Measurements from ENCODE around the gene GABBR2. TPM values are rescaled to one million over a fixed set of nuclear protein-coding genes. Genes with fewer than 3 reads are reported as not detected.
A peak's percentile ranks its signal among the peaks of the same experiment; 100 is the strongest.

Gene GABBR2
- total and polyA plus RNA-seq, 9 of the 15 experiments (the other 6 are each of a cell fraction or from before 2014, with no cell fraction given) = 0.15 to 1.9 (median 0.32) TPM

GRCh38 chr9:98640394-98640793 lies 68.3 kb downstream of the GABBR2 start:
- H4K20me1 ChIP-seq (replicated peaks; ENCODE audit: control insufficient read depth, insufficient read depth, low read length) = no peaks in the 10 kb centered on the region
- H3K9me1 ChIP-seq (ENCODE audit: control insufficient read depth, insufficient read depth, low read length) = no peaks in the 10 kb centered on the region
- no peak overlapping the region for H3K27ac ChIP-seq (ENCODE audit: extremely low read depth, low read depth, low read length)
- ATAC-seq (no peak), FAIRE-seq (no peak), DNase-seq (ENCODE audit: extremely low read depth in 1 of 4, low spot score in 3 of 4) (no peak)
- CTCF ChIA-PET (ENCODE audit: low intra/inter-chr PET ratio) = no interaction called here
- peaks cover 0 to 13% of the 10 kb centered on the region in 2 experiments; a peak in 2 of 5 replicates for H3K4me1 ChIP-seq (replicated peaks in 1 of 2; ENCODE audit: control insufficient read depth in 2 of 2, insufficient read depth in 2 of 2, low read length in 2 of 2)
- H3K9ac ChIP-seq (ENCODE audit: insufficient read depth in 1 of 2, low read depth in 2 of 2, low read length in 2 of 2) = no peak overlapping the region
- no peak overlapping the region for H3K4me3 ChIP-seq
- in situ Hi-C loops (cut with MboI) (no loop called here), intact Hi-C loops (cut with micrococcal nuclease) (no loop called here)
- no TSS peak for BruUV-seq (replicated peaks)
- no peaks in the 10 kb centered on the region for H3K79me2 ChIP-seq (ENCODE audit: control insufficient read depth, insufficient read depth, low read length)
- no peaks in the 10 kb centered on the region for H3K36me3 ChIP-seq (ENCODE audit: control insufficient read depth, insufficient read depth, low read length)
- H3K4me2 ChIP-seq (ENCODE audit: insufficient read depth, low read length) = no peak overlapping the region
- H3K9me3 ChIP-seq (replicated peaks; ENCODE audit: control insufficient read depth, insufficient read depth, low read depth, low read length) = no peaks in the 10 kb centered on the region
- H2AFZ ChIP-seq (ENCODE audit: low read depth, low read length) = no peak overlapping the region
- H3K27me3 ChIP-seq (ENCODE audit: control insufficient read depth in 2 of 2, insufficient read depth in 2 of 2, low read length in 2 of 2) = peaks cover 6 to 24% of the 10 kb centered on the region in 2 experiments; a peak in 3 of 5 replicates
- POLR2A ChIA-PET = no interaction called here
- WGBS (ENCODE audit: insufficient coverage, low coverage, missing lambda C conversion rate) = 7% methylated on average over 3 of the region's 3 CpGs
- TF ChIP-seq MIER1 (IDR thresholded peaks at IDR 0.05; ENCODE audit: low read depth) (no peak), ZFP36 (IDR thresholded peaks at IDR 0.05; ENCODE audit: low read depth, low read length, partially characterized antibody) (peak; percentile 73)

GRCh38 chr9:98639133-98639532 lies 69.6 kb downstream of the GABBR2 start:
- POLR2A ChIA-PET = interaction anchor here (0.9 kb wide), 1 partner anchor 12 kb away, joined by 3 read pairs; no protein-coding TSS in a partner anchor
- BruUV-seq (replicated peaks) = no TSS peak
- H3K4me3 ChIP-seq = no peak overlapping the region
- H3K36me3 ChIP-seq (ENCODE audit: control insufficient read depth, insufficient read depth, low read length) = no peaks in the 10 kb centered on the region
- no peaks in the 10 kb centered on the region for H3K9me3 ChIP-seq (replicated peaks; ENCODE audit: control insufficient read depth, insufficient read depth, low read depth, low read length)
- H3K4me1 ChIP-seq (replicated peaks in 1 of 2; ENCODE audit: control insufficient read depth in 2 of 2, insufficient read depth in 2 of 2, low read length in 2 of 2) = peaks cover 0 to 23% of the 10 kb centered on the region in 2 experiments; a peak in 4 of 5 replicates
- intact Hi-C loops (cut with micrococcal nuclease) (no loop called here), in situ Hi-C loops (cut with MboI) (no loop called here)
- H3K4me2 ChIP-seq (ENCODE audit: insufficient read depth, low read length) = no peak overlapping the region
- H2AFZ ChIP-seq (ENCODE audit: low read depth, low read length) = no peak overlapping the region
- no peak for ATAC-seq
- no peaks in the 10 kb centered on the region for H3K9me1 ChIP-seq (ENCODE audit: control insufficient read depth, insufficient read depth, low read length)
- no peaks in the 10 kb centered on the region for H3K79me2 ChIP-seq (ENCODE audit: control insufficient read depth, insufficient read depth, low read length)
- peaks cover 3 to 16% of the 10 kb centered on the region in 2 experiments; a peak in 3 of 5 replicates for H3K27me3 ChIP-seq (ENCODE audit: control insufficient read depth in 2 of 2, insufficient read depth in 2 of 2, low read length in 2 of 2)
- H3K27ac ChIP-seq (ENCODE audit: extremely low read depth, low read depth, low read length) = no peak overlapping the region
- CTCF ChIA-PET (ENCODE audit: low intra/inter-chr PET ratio) = no interaction called here
- WGBS (ENCODE audit: insufficient coverage, low coverage, missing lambda C conversion rate) = 8% methylated on average over 1 of the region's 1 CpG
- FAIRE-seq = no peak
- no peak for DNase-seq (ENCODE audit: extremely low read depth in 1 of 4, low spot score in 3 of 4)
- H3K9ac ChIP-seq (ENCODE audit: insufficient read depth in 1 of 2, low read depth in 2 of 2, low read length in 2 of 2) = no peak overlapping the region
- no peaks in the 10 kb centered on the region for H4K20me1 ChIP-seq (replicated peaks; ENCODE audit: control insufficient read depth, insufficient read depth, low read length)
- no peak for TF ChIP-seq POLR2H (tag; IDR thresholded peaks at IDR 0.05; ENCODE audit: low read depth)
- no peak for TF ChIP-seq ZNF324 (CRISPR knock-in tag; IDR thresholded peaks at IDR 0.05)
- TF ChIP-seq SREBF1 (IDR thresholded peaks at IDR 0.05; ENCODE audit: borderline replicate concordance, low read depth, low read length) = no peak
- TF ChIP-seq NCOA4 (IDR thresholded peaks at IDR 0.05; ENCODE audit: partially characterized antibody) = no peak
- no peak for TF ChIP-seq TFE3 (CRISPR knock-in tag; IDR thresholded peaks at IDR 0.05)
- TF ChIP-seq ZNF124 (CRISPR knock-in tag; IDR thresholded peaks at IDR 0.05) = no peak
- TF ChIP-seq ZNF551 (CRISPR knock-in tag; IDR thresholded peaks at IDR 0.05) = no peak
- no peak for TF ChIP-seq HNRNPUL1 (IDR thresholded peaks at IDR 0.05; ENCODE audit: low read length)
- TF ChIP-seq PCBP1 (IDR thresholded peaks at IDR 0.05; ENCODE audit: low read depth, low read length, poor library complexity, severe bottlenecking) = no peak
- TF ChIP-seq TCFL5 (CRISPR knock-in tag; conservative IDR thresholded peaks at IDR 0.05) = no peak
- no peak for TF ChIP-seq MAFG (tag; conservative IDR thresholded peaks at IDR 0.05)
- no peak for TF ChIP-seq CTCFL (IDR thresholded peaks at IDR 0.05; ENCODE audit: borderline replicate concordance, insufficient read depth, low read depth, low read length, poor library complexity, severe bottlenecking)

All from K562 (cell line).